B cell (primary cell): ENCODE measurements around the gene GIT1. TPM values are rescaled to one million over a fixed set of nuclear protein-coding genes. Genes with fewer than 3 reads are reported as not detected.
A peak's percentile ranks its signal among the peaks of the same experiment; 100 is the strongest.

Experiments
- ATAC-seq: fragments of 200-7000 bp; cut with Tn5 transposase; one replicate; pipeline ENCODE4 v1.10.0; 2021; ENCODE audit warnings: low read depth, mild to moderate bottlenecking, moderate number of reproducible peaks, moderate library complexity
- CTCF ChIA-PET: fragments of 350-600 bp; sonication (Branson Sonifier 250); formaldehyde crosslinking; loops from one replicate; lab custom pipeline; 2021; ENCODE audit warnings: antibody characterized with exemption, inconsistent platforms; lab: Charles Lee
- POLR2A ChIA-PET: fragments of 350-600 bp; sonication (Branson Sonifier 250); formaldehyde crosslinking; loops from one replicate; lab custom pipeline; 2021; ENCODE audit warnings: antibody characterized with exemption; lab: Charles Lee
- DNase-seq: peaks from one replicate; pipeline ENCODE4 v3.0.0; 2013
- H2AFZ ChIP-seq: 2 replicates; pipeline ENCODE4 v1.6.1; 2012; ENCODE audit warnings: mild to moderate bottlenecking, low read depth, low read length; ENCODE audit not compliant: insufficient read depth, poor library complexity, severe bottlenecking
- H3K27ac ChIP-seq, 2 donors: 1 replicate in 1 of 2; 2 replicates in 1 of 2; pipeline ENCODE4 v1.5.1; 2012 to 2013; ENCODE audit warnings: low read length in 2 of 2, mild to moderate bottlenecking in 2 of 2, moderate library complexity in 1 of 2
- H3K27me3 ChIP-seq, 4 experiments: fragments of 200-600 bp in 1 of 4; sonication (generic) in 1 of 4; replicated peaks in 1 of 4; 1 replicate in 2 of 4; 2 replicates in 2 of 4; pipeline versions ENCODE4 v1.6.1 to v1.7.0; 2013 to 2016; ENCODE audit warnings: low read length in 3 of 4, mild to moderate bottlenecking in 2 of 4, mixed read lengths in 1 of 4, moderate library complexity in 1 of 4; ENCODE audit not compliant: insufficient read depth in 4 of 4, control insufficient read depth in 3 of 4; ENCODE audit errors: control extremely low read depth in 1 of 4
- H3K36me3 ChIP-seq, 2 experiments: replicated peaks in 1 of 2; 1 replicate in 1 of 2; 2 replicates in 1 of 2; pipeline versions ENCODE4 v1.6.1 to v1.7.1; 2013; ENCODE audit warnings: low read length in 1 of 2; ENCODE audit not compliant: insufficient read depth in 2 of 2, control insufficient read depth in 1 of 2; ENCODE audit errors: control extremely low read depth in 1 of 2, extremely low read depth in 1 of 2
- H3K4me1 ChIP-seq, 2 donors: fragments of 200-600 bp in 1 of 2; sonication (generic) in 1 of 2; 1 replicate in 1 of 2; 2 replicates in 1 of 2; pipeline versions ENCODE4 v1.5.1 to v1.6.1; 2013 to 2017; ENCODE audit warnings: low read length in 2 of 2; ENCODE audit not compliant: control insufficient read depth in 2 of 2, insufficient read depth in 2 of 2
- H3K4me2 ChIP-seq: replicated peaks from 2 replicates; pipeline ENCODE3; 2012; ENCODE audit warnings: mild to moderate bottlenecking, low read depth, low read length; ENCODE audit not compliant: poor library complexity, severe bottlenecking
- H3K4me3 ChIP-seq, 5 experiments: fragments of 200-600 bp in 1 of 5; sonication (generic) in 1 of 5; 1 replicate in 3 of 5; 2 replicates in 2 of 5; pipeline versions ENCODE4 v1.5.1 to v1.7.0; 2011 to 2016; ENCODE audit warnings: low read length in 4 of 5, mild to moderate bottlenecking in 4 of 5, low read depth in 2 of 5, control low read depth in 1 of 5, moderate library complexity in 1 of 5; ENCODE audit not compliant: insufficient read depth in 1 of 5; ENCODE audit errors: control extremely low read depth in 1 of 5, extremely low read depth in 1 of 5
- H3K79me2 ChIP-seq: fragments of 200-600 bp; sonication (generic); one replicate; pipeline ENCODE4 v1.6.0; 2016; ENCODE audit warnings: low read length; ENCODE audit not compliant: control insufficient read depth, insufficient read depth
- H3K9ac ChIP-seq: fragments of 200-600 bp; sonication (generic); 2 replicates; pipeline ENCODE4 v1.6.1; 2017; ENCODE audit warnings: mild to moderate bottlenecking, low read length, moderate library complexity
- H3K9me3 ChIP-seq, 3 donors: one replicate each; pipeline versions ENCODE4 v1.6.1 to v1.7.1; 2013; ENCODE audit warnings: low read length in 2 of 3; ENCODE audit not compliant: control insufficient read depth in 2 of 3, insufficient read depth in 1 of 3; ENCODE audit errors: control extremely low read depth in 1 of 3
- H4K20me1 ChIP-seq: 2 replicates; pipeline ENCODE4 v1.6.0; 2012; ENCODE audit warnings: mild to moderate bottlenecking, low read length; ENCODE audit not compliant: insufficient read depth, control insufficient read depth, poor library complexity, severe bottlenecking
- H3K27ac Mint-ChIP-seq: one replicate; pipeline ENCODE4 v1.8.0; 2021; ENCODE audit warnings: mixed read lengths
- H3K27me3 Mint-ChIP-seq: one replicate; pipeline ENCODE4 v1.8.0; 2021; ENCODE audit warnings: mixed read lengths
- H3K4me1 Mint-ChIP-seq: one replicate; pipeline ENCODE4 v1.8.0; 2021; ENCODE audit warnings: mixed read lengths
- H3K4me3 Mint-ChIP-seq: one replicate; pipeline ENCODE4 v1.8.0; 2021; ENCODE audit warnings: mixed read lengths
- H3K9me3 Mint-ChIP-seq: one replicate; pipeline ENCODE4 v1.8.0; 2022; ENCODE audit warnings: mixed read lengths; ENCODE audit not compliant: insufficient read depth
- EZH2 ChIP-seq: IDR thresholded peaks from 2 replicates; pipeline ENCODE4 v1.6.1; 2012; ENCODE audit warnings: borderline replicate concordance, low read depth, mild to moderate bottlenecking, moderate library complexity, low read length; ENCODE audit not compliant: insufficient read depth, poor library complexity, severe bottlenecking
- WGBS: methylation state at CpG from one replicate; pipeline ENCODE4 v1.1.5; 2013; ENCODE audit warnings: missing lambda C conversion rate; ENCODE audit not compliant: insufficient coverage; 5-methylcytosine and 5-hydroxymethylcytosine counted together
- intact Hi-C: fragments of 100-400 bp; cut with micrococcal nuclease; formaldehyde crosslinking; loops from one replicate; pipeline ENCODE4 v1.10.0; 2022
- polyA plus RNA-seq: library from polyadenylated mRNA; depleted of rRNA; stranded (reverse); fragments of >200 nt; gene quantifications from 2 replicates; pipeline ENCODE4 v1.2.3, GENCODE V29; 2012
- total RNA-seq, 2 donors: library from RNA; stranded (reverse); fragments of 120-200 nt in 1 of 2; gene quantifications; 1 replicate in 1 of 2; 2 replicates in 1 of 2; pipeline versions ENCODE4 v1.2.3 to v1.2.4, GENCODE V29; 2013 to 2022
- TF ChIP-seq, protein P1 (sequence below): fragments of 200-600 bp; IDR thresholded peaks from one replicate; pipeline ENCODE4 v1.8.0; 2022; ENCODE audit warnings: antibody characterized with exemption, mild to moderate bottlenecking

Gene GIT1
- total and polyA plus RNA-seq, 2 donors (not counting 1 experiment from before 2014, with no cell fraction given): 49.3 to 61.9 TPM

DNA sequence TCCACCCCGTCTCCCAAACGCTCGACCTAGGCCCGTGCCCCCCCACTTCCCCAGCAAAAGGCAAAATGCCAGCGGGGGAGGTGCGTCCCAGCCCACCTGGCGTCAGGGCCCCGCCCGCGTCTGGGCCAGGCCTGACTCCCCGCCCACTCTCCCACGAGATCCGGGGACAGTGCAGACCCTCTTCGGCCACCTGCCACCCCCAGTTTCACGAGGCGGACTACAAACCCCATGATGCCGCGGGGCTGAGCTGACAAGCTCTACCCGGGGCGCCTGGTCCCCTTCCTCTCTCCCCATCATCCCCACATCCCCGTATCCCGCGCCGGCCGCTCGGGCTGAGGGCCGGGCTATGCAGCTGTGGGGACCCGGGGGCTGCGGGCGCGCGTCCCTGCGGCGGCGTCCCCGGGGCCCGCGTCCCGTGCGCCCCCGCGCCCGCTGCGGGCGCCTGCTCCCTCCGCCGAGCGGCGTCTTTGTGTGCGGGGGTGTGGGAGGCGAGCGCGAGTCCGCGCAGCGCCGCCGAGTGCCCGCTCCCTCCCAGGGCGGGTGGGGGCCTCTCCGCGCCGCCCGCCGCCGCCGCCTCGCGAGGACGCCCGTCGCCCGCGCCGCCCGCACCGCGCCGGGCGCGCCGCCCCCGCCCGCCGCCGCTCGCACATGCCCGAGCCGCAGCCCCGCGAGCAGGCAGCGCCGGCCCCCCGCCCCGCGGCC, 3.6 kb upstream of the GIT1 start, which contains the start of gene ANKRD13B:
ANKRD13B (plus strand) TSS at position 283 of the 702 bp plus-strand sequence. CDS start 490 bp downstream, outside the sequence.
- peak within 1 kb of the TSS in 4 of 5 experiments; percentile 45 to 72 (median 62) for H3K4me3 ChIP-seq
- H3K27me3 Mint-ChIP-seq: no peaks in the 10 kb centered on the region
- peak within 1 kb of the TSS; percentile 85 for H3K9ac ChIP-seq
- POLR2A ChIA-PET: interaction anchor here (0.6 to 3.0 kb wide), 4 partner anchors 8 to 25 kb away, joined by 3 to 18 read pairs (median 4); partner anchors contain the start of gene TP53I13
- intact Hi-C loops: loop anchor here (5.0 kb wide), 1 partner anchor 169 kb away; no protein-coding TSS in a partner anchor
- H3K9me3 ChIP-seq: peaks cover 0 to 2% (median 0%) of the 10 kb centered on the region in 3 donors
- peak within 1 kb of the TSS; percentile 46 for H3K27ac Mint-ChIP-seq
- peaks cover 43 to 50% of the 10 kb centered on the region in 2 donors for H3K4me1 ChIP-seq
- peaks cover 20% of the 10 kb centered on the region for H3K79me2 ChIP-seq
- DNase-seq (peak; percentile 63), ATAC-seq (no peak)
- no peak for TF ChIP-seq EZH2
- TF ChIP-seq, protein P1, sequence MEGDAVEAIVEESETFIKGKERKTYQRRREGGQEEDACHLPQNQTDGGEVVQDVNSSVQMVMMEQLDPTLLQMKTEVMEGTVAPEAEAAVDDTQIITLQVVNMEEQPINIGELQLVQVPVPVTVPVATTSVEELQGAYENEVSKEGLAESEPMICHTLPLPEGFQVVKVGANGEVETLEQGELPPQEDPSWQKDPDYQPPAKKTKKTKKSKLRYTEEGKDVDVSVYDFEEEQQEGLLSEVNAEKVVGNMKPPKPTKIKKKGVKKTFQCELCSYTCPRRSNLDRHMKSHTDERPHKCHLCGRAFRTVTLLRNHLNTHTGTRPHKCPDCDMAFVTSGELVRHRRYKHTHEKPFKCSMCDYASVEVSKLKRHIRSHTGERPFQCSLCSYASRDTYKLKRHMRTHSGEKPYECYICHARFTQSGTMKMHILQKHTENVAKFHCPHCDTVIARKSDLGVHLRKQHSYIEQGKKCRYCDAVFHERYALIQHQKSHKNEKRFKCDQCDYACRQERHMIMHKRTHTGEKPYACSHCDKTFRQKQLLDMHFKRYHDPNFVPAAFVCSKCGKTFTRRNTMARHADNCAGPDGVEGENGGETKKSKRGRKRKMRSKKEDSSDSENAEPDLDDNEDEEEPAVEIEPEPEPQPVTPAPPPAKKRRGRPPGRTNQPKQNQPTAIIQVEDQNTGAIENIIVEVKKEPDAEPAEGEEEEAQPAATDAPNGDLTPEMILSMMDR: no peak
- WGBS: under 1% methylated on average over 96 of the region's 96 CpGs
- H3K9me3 Mint-ChIP-seq: no peaks in the 10 kb centered on the region
- H3K4me2 ChIP-seq: peak within 1 kb of the TSS; percentile 99
- peak within 1 kb of the TSS; percentile 99 for H2AFZ ChIP-seq
- H3K27ac ChIP-seq: no peak within 1 kb of the TSS
- H3K27me3 ChIP-seq: peaks cover 0 to 7% (median 2%) of the 10 kb centered on the region in 4 experiments
- peak within 1 kb of the TSS; percentile 91 for H3K4me3 Mint-ChIP-seq
- no peaks in the 10 kb centered on the region for H3K36me3 ChIP-seq
- H3K4me1 Mint-ChIP-seq: peaks cover 42% of the 10 kb centered on the region
- H4K20me1 ChIP-seq: peaks cover 6% of the 10 kb centered on the region
- CTCF ChIA-PET: interaction anchor here (1.1 to 4.7 kb wide), 17 partner anchors 9 to 448 kb away, joined by 3 to 126 read pairs (median 9); partner anchors contain the start of genes ABHD15 and TP53I13
